GM12878 (cell line): ENCODE results near the gene PCARE. TPM values are rescaled to one million over a fixed set of nuclear protein-coding genes. Genes with fewer than 3 reads are reported as not detected.

Experiments
- ATAC-seq: fragments of 200-7000 bp; cut with Tn5 transposase; 3 replicates; pipeline ENCODE4 v1.9.1; 2020; ENCODE audit warnings: mild to moderate bottlenecking, moderate library complexity
- BruUV-seq: library from RNA; stranded (reverse); fragments of 400-500 nt; replicated peaks from 2 replicates; lab custom pipeline; 2021; lab: Mats Ljungman, UMichigan
- CTCF ChIA-PET: fragments of 300-600 bp; sonication (Branson Sonifier 250); formaldehyde crosslinking; extraction: SDS; loops from one replicate; lab custom pipeline; 2021; ENCODE audit warnings: inconsistent platforms; lab: Yijun Ruan, JAX
- POLR2A ChIA-PET: fragments of 350-600 bp; formaldehyde crosslinking; extraction: SDS; loops from one replicate; lab custom pipeline; 2021; ENCODE audit warnings: inconsistent platforms; lab: Charles Lee
- RAD21 ChIA-PET: fragments of 300-600 bp; sonication (Branson Sonifier 250); formaldehyde crosslinking; loops from one replicate; lab custom pipeline; 2023; ENCODE audit warnings: antibody characterized with exemption; ENCODE audit not compliant: unreplicated experiment; lab: Charles Lee
- SMC1A ChIA-PET: fragments of 300-600 bp; sonication (Branson Sonifier 250); formaldehyde crosslinking; loops from one replicate; lab custom pipeline; 2023; ENCODE audit not compliant: unreplicated experiment, uncharacterized antibody; lab: Charles Lee
- DNase-seq: peaks from one replicate; pipeline ENCODE4 v3.0.0-alpha.2; 2011; ENCODE audit warnings: low read depth, low spot score
- FAIRE-seq: peaks from 3 replicates; lab custom pipeline; 2011; peaks lifted over from hg19 to GRCh38; lab: Jason Lieb, UNC
- H2AFZ ChIP-seq: 2 replicates; pipeline ENCODE4 v1.6.0; 2011; ENCODE audit warnings: low read depth, low read length, control low read depth; ENCODE audit not compliant: control insufficient read depth
- H3K27ac ChIP-seq: 2 replicates; pipeline ENCODE4 v1.5.1; 2011; ENCODE audit warnings: control low read depth; ENCODE audit not compliant: control insufficient read depth, insufficient read depth
- H3K27me3 ChIP-seq, 2 experiments: replicated peaks in 1 of 2; 2 replicates each; pipeline versions ENCODE4 v1.6.0 to v1.6.1; 2011; ENCODE audit warnings: low read length in 1 of 2; ENCODE audit not compliant: control insufficient read depth in 2 of 2, insufficient read depth in 2 of 2
- H3K36me3 ChIP-seq, 2 experiments: 2 replicates each; pipeline ENCODE4 v1.5.1; 2011; ENCODE audit warnings: low read length in 1 of 2; ENCODE audit not compliant: control insufficient read depth in 2 of 2, insufficient read depth in 2 of 2
- H3K4me1 ChIP-seq: 2 replicates; pipeline ENCODE4 v1.6.1; 2011; ENCODE audit warnings: mild to moderate bottlenecking, low read length, moderate library complexity, mixed read lengths; ENCODE audit not compliant: control insufficient read depth, insufficient read depth
- H3K4me2 ChIP-seq: 2 replicates; pipeline ENCODE4 v1.6.0; 2011; ENCODE audit warnings: control low read depth; ENCODE audit not compliant: control insufficient read depth, insufficient read depth
- H3K4me3 ChIP-seq: fragments of 200-600 bp; sonication (generic); 2 replicates; pipeline ENCODE4 v1.5.1; 2016
- H3K79me2 ChIP-seq: 2 replicates; pipeline ENCODE4 v1.6.0; 2011; ENCODE audit warnings: low read length; ENCODE audit not compliant: control insufficient read depth, insufficient read depth
- H3K9ac ChIP-seq: 2 replicates; pipeline ENCODE4 v1.8.0; 2011; ENCODE audit warnings: low read length, control low read depth, mixed read lengths; ENCODE audit not compliant: control insufficient read depth, insufficient read depth
- H3K9me3 ChIP-seq: replicated peaks from 3 replicates; pipeline ENCODE4 v1.5.1; 2011; ENCODE audit warnings: mild to moderate bottlenecking, low read length; ENCODE audit not compliant: control insufficient read depth, insufficient read depth
- H4K20me1 ChIP-seq: 2 replicates; pipeline ENCODE4 v1.6.0; 2011; ENCODE audit not compliant: control insufficient read depth, insufficient read depth
- BACH1 ChIP-seq: fragments of 450-650 bp; IDR thresholded peaks from 2 replicates; pipeline ENCODE4 v1.6.1; 2017; ENCODE audit warnings: mild to moderate bottlenecking, borderline replicate concordance
- BRCA1 ChIP-seq: IDR thresholded peaks from 2 replicates; pipeline ENCODE4 v1.6.1; 2011; ENCODE audit warnings: low read depth, low read length, improper control_type of control experiment
- CBX5 ChIP-seq: sonication (generic); IDR thresholded peaks from 2 replicates; pipeline ENCODE4 v1.6.1; 2016; ENCODE audit warnings: low read depth, moderate library complexity, mild to moderate bottlenecking, inconsistent platforms
- CTCF ChIP-seq, 3 experiments: IDR thresholded peaks in 2 of 3; conservative IDR thresholded peaks in 1 of 3; 2 replicates each; pipeline ENCODE4 v1.5.1; 2011; ENCODE audit warnings: low read depth in 3 of 3, low read length in 3 of 3, mild to moderate bottlenecking in 3 of 3, control low read depth in 2 of 3, moderate library complexity in 2 of 3, inconsistent platforms in 1 of 3, mixed read lengths in 1 of 3; ENCODE audit not compliant: control insufficient read depth in 2 of 3, insufficient read depth in 1 of 3; ENCODE audit errors: extremely low read depth in 1 of 3
- FOXK2 ChIP-seq: fragments of 450-650 bp; IDR thresholded peaks from 2 replicates; pipeline ENCODE4 v1.6.1; 2017; ENCODE audit warnings: mild to moderate bottlenecking, moderate library complexity
- MEF2A ChIP-seq: IDR thresholded peaks from 2 replicates; pipeline ENCODE4 v1.6.1; 2011; ENCODE audit warnings: low read depth, mild to moderate bottlenecking, low read length, moderate library complexity; ENCODE audit not compliant: insufficient read depth
- RB1 ChIP-seq: fragments of 450-650 bp; formaldehyde crosslinking; IDR thresholded peaks from 2 replicates; pipeline ENCODE4 v1.6.1; 2017; ENCODE audit warnings: mild to moderate bottlenecking, borderline replicate concordance
- RBBP5 ChIP-seq: fragments of 200-600 bp; sonication (generic); conservative IDR thresholded peaks from 2 replicates; pipeline ENCODE4 v1.6.1; 2016
- RCOR1 ChIP-seq: conservative IDR thresholded peaks from 2 replicates; pipeline ENCODE4 v1.6.1; 2012; ENCODE audit warnings: low read depth, low read length, improper control_type of control experiment
- SIN3A ChIP-seq: IDR thresholded peaks from 2 replicates; pipeline ENCODE4 v1.6.1; 2012; ENCODE audit warnings: low read depth, low read length, improper control_type of control experiment
- SPI1 ChIP-seq: IDR thresholded peaks from 2 replicates; pipeline ENCODE4 v1.6.1; 2011; ENCODE audit warnings: low read depth, mild to moderate bottlenecking, low read length, moderate library complexity, borderline replicate concordance; ENCODE audit not compliant: insufficient read depth
- ZNF622 ChIP-seq: fragments of 450-650 bp; IDR thresholded peaks from 2 replicates; pipeline ENCODE4 v1.6.1; 2017; ENCODE audit warnings: mild to moderate bottlenecking, inconsistent platforms
- WGBS: methylation state at CpG from one replicate; pipeline ENCODE4 v1.1.6; 2016; ENCODE audit warnings: low lambda C conversion rate; ENCODE audit not compliant: insufficient replicate concordance, insufficient coverage; ENCODE audit errors: missing lambda C conversion rate; 5-methylcytosine and 5-hydroxymethylcytosine counted together
- in situ Hi-C: fragments of 300-500 bp; cut with MboI; formaldehyde crosslinking; loops from 9 replicates; pipeline ENCODE4 v1.14.3; 2018; ENCODE audit warnings: mixed read lengths
- intact Hi-C: fragments of 100-400 bp; cut with micrococcal nuclease; formaldehyde crosslinking; loops from one replicate; pipeline ENCODE4 v1.14.2; 2022; ENCODE audit not compliant: unreplicated experiment
- polyA plus RNA-seq, 11 experiments: library from polyadenylated mRNA; depleted of rRNA in 4 of 11; unstranded in 6 of 11; stranded (reverse) in 5 of 11; fragments of >200 nt; fragmentation: Nextera tagmentation in 4 of 11; fragmentation: Illumina TruSeq in 1 of 11; extraction: Ambion mirVana in 4 of 11; extraction: Trizol in 1 of 11; gene quantifications; 1 replicate in 1 of 11; 2 replicates in 10 of 11; pipeline versions ENCODE4 v1.2.1 to v1.2.3, GENCODE V29; 2011 to 2016; ENCODE audit warnings: inconsistent platforms in 2 of 11, missing spikeins in 2 of 11, low read depth in 1 of 11
- total RNA-seq, 4 experiments: library from RNA; depleted of rRNA in 3 of 4; stranded (reverse); fragments of >200 nt in 3 of 4; fragmentation: Illumina TruSeq in 1 of 4; extraction: Trizol in 1 of 4; gene quantifications; 2 replicates each; pipeline versions ENCODE4 v1.2.1 to v1.2.3, GENCODE V29; 2013 to 2021
- TF ChIP-seq, protein P1 (sequence below): fragments of 150-350 bp; IDR thresholded peaks from 2 replicates; pipeline ENCODE4 v1.6.1; 2016; ENCODE audit warnings: low read depth, low read length
- TF ChIP-seq, protein P2 (sequence below): fragments of 450-650 bp; IDR thresholded peaks from 2 replicates; pipeline ENCODE4 v1.6.1; 2017; ENCODE audit warnings: mild to moderate bottlenecking, moderate library complexity

PCARE gene
- total and polyA plus RNA-seq, 10 of the 15 experiments (the other 5 are each of a cell fraction or from before 2014, with no cell fraction given), result 0.04 to 0.08 (median 0.06) TPM; not detected in 5

- ChIA-PET SMC1A (interaction anchor here (1.3 kb wide), 1 partner anchor 26 kb away, joined by 3 read pairs; no protein-coding TSS in a partner anchor), RAD21 (no interaction called here), CTCF (interaction anchor here (1.4 kb wide), 1 partner anchor 8 kb away, joined by 3 read pairs; no protein-coding TSS in a partner anchor), POLR2A (interaction anchor here (0.7 kb wide), 1 partner anchor 350 kb away, joined by 5 read pairs; no protein-coding TSS in a partner anchor)
- peaks cover 5% of the 10 kb centered on the region; the same call in 1 of the 3 replicates for H3K9me3 ChIP-seq
- no peak overlapping the region for H3K9ac ChIP-seq
- H3K79me2 ChIP-seq, result no peaks in the 10 kb centered on the region
- H4K20me1 ChIP-seq, result no peaks in the 10 kb centered on the region
- FAIRE-seq, result no peak
- no TSS peak for BruUV-seq
- intact Hi-C loops (no loop called here), in situ Hi-C loops (no loop called here)
- 81% methylated on average over 12 of the region's 12 CpGs for WGBS
- no peak overlapping the region for H3K27ac ChIP-seq
- no peaks in the 10 kb centered on the region for H3K27me3 ChIP-seq
- peaks cover 16% of the 10 kb centered on the region for H3K4me1 ChIP-seq
- H3K36me3 ChIP-seq, result no peaks in the 10 kb centered on the region; a peak in 1 of 4 replicates
- no peak overlapping the region for H3K4me2 ChIP-seq
- H3K4me3 ChIP-seq, result no peak overlapping the region
- no peak overlapping the region for H2AFZ ChIP-seq
- no peak for DNase-seq
- no peak for ATAC-seq
- no peak for TF ChIP-seq SIN3A
- no peak for TF ChIP-seq BACH1
- TF ChIP-seq, protein P1, sequence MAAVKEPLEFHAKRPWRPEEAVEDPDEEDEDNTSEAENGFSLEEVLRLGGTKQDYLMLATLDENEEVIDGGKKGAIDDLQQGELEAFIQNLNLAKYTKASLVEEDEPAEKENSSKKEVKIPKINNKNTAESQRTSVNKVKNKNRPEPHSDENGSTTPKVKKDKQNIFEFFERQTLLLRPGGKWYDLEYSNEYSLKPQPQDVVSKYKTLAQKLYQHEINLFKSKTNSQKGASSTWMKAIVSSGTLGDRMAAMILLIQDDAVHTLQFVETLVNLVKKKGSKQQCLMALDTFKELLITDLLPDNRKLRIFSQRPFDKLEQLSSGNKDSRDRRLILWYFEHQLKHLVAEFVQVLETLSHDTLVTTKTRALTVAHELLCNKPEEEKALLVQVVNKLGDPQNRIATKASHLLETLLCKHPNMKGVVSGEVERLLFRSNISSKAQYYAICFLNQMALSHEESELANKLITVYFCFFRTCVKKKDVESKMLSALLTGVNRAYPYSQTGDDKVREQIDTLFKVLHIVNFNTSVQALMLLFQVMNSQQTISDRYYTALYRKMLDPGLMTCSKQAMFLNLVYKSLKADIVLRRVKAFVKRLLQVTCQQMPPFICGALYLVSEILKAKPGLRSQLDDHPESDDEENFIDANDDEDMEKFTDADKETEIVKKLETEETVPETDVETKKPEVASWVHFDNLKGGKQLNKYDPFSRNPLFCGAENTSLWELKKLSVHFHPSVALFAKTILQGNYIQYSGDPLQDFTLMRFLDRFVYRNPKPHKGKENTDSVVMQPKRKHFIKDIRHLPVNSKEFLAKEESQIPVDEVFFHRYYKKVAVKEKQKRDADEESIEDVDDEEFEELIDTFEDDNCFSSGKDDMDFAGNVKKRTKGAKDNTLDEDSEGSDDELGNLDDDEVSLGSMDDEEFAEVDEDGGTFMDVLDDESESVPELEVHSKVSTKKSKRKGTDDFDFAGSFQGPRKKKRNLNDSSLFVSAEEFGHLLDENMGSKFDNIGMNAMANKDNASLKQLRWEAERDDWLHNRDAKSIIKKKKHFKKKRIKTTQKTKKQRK, result no peak
- no peak for TF ChIP-seq RB1
- no peak for TF ChIP-seq ZNF622
- TF ChIP-seq RBBP5, result no peak
- TF ChIP-seq, protein P2, sequence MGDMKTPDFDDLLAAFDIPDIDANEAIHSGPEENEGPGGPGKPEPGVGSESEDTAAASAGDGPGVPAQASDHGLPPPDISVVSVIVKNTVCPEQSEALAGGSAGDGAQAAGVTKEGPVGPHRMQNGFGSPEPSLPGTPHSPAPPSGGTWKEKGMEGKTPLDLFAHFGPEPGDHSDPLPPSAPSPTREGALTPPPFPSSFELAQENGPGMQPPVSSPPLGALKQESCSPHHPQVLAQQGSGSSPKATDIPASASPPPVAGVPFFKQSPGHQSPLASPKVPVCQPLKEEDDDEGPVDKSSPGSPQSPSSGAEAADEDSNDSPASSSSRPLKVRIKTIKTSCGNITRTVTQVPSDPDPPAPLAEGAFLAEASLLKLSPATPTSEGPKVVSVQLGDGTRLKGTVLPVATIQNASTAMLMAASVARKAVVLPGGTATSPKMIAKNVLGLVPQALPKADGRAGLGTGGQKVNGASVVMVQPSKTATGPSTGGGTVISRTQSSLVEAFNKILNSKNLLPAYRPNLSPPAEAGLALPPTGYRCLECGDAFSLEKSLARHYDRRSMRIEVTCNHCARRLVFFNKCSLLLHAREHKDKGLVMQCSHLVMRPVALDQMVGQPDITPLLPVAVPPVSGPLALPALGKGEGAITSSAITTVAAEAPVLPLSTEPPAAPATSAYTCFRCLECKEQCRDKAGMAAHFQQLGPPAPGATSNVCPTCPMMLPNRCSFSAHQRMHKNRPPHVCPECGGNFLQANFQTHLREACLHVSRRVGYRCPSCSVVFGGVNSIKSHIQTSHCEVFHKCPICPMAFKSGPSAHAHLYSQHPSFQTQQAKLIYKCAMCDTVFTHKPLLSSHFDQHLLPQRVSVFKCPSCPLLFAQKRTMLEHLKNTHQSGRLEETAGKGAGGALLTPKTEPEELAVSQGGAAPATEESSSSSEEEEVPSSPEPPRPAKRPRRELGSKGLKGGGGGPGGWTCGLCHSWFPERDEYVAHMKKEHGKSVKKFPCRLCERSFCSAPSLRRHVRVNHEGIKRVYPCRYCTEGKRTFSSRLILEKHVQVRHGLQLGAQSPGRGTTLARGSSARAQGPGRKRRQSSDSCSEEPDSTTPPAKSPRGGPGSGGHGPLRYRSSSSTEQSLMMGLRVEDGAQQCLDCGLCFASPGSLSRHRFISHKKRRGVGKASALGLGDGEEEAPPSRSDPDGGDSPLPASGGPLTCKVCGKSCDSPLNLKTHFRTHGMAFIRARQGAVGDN, result no peak
- no peak for TF ChIP-seq BRCA1
- no peak for TF ChIP-seq FOXK2
- no peak for TF ChIP-seq MEF2A
- TF ChIP-seq SPI1, result no peak
- no peak for TF ChIP-seq RCOR1
- TF ChIP-seq CTCF (IDR thresholded peaks at IDR 0.05 in 2 of 3, conservative IDR thresholded peaks at IDR 0.05 in 1 of 3; ENCODE audit: control insufficient read depth in 2 of 3, extremely low read depth in 1 of 3, insufficient read depth in 1 of 3, low read depth in 3 of 3, low read length in 3 of 3), result no peak
- no peak for TF ChIP-seq CBX5
Measured at GRCh38 chr2:29080886-29081743, 6.8 kb upstream of the PCARE start.
